Muscle of leg (tissue), 16 donors: ENCODE data around the gene GCSAML. TPM values are rescaled to one million over a fixed set of nuclear protein-coding genes. Genes with fewer than 3 reads are reported as not detected.
A peak's percentile ranks its signal among the peaks of the same experiment; 100 is the strongest.
"Not testable (repeated sequence)": the region's sequence is repeated elsewhere in the genome, so short reads cannot be mapped to it uniquely, and the experiment has no call there.

Experiments
- DNase-seq: peaks from one replicate; pipeline ENCODE4 v3.0.0; 2013
- H3K27ac ChIP-seq: one replicate; pipeline ENCODE4 v1.5.1; 2013; ENCODE audit warnings: mild to moderate bottlenecking, low read length, control low read depth
- H3K27me3 ChIP-seq: one replicate; pipeline ENCODE4 v1.6.1; 2013; ENCODE audit warnings: low read length; ENCODE audit not compliant: control insufficient read depth, insufficient read depth
- H3K36me3 ChIP-seq: one replicate; pipeline ENCODE4 v1.6.1; 2013; ENCODE audit warnings: low read length; ENCODE audit not compliant: control insufficient read depth, insufficient read depth
- H3K4me1 ChIP-seq: one replicate; pipeline ENCODE4 v1.6.1; 2013; ENCODE audit warnings: low read length; ENCODE audit not compliant: control insufficient read depth, insufficient read depth
- H3K4me3 ChIP-seq: one replicate; pipeline ENCODE4 v1.5.1; 2013; ENCODE audit warnings: low read length, control low read depth
- H3K9me3 ChIP-seq: replicated peaks from 2 replicates; pipeline ENCODE4 v1.6.1; 2013; ENCODE audit warnings: low read depth, low read length; ENCODE audit not compliant: control insufficient read depth
- WGBS: methylation state at CpG from one replicate; pipeline ENCODE4 v1.1.5; 2013; ENCODE audit warnings: missing lambda C conversion rate; ENCODE audit not compliant: insufficient coverage; 5-methylcytosine and 5-hydroxymethylcytosine counted together
- long read RNA-seq, 11 donors: transcript quantifications; one replicate each; lab custom pipeline, GENCODE V29; 2026
- polyA plus RNA-seq, 8 donors: library from polyadenylated mRNA; unstranded; fragments of 120-200 nt; gene quantifications; one replicate each; pipeline versions ENCODE4 v1.2.1 to v1.2.3, GENCODE V29; 2013; ENCODE audit warnings: inconsistent platforms in 1 of 8, low replicate concordance in 1 of 8; ENCODE audit not compliant: insufficient read length in 8 of 8, insufficient read depth in 1 of 8
- total RNA-seq: library from RNA; stranded (reverse); fragments of 120-200 nt; gene quantifications from one replicate; pipeline ENCODE4 v1.2.4, GENCODE V29; 2013

The GCSAML gene
- total RNA-seq (0.09 TPM), polyA plus RNA-seq (under 1 TPM; 0.05 to 0.25 (median 0.12) TPM)
- long read RNA-seq, donor 1: 0 reads
- long read RNA-seq, donor 2: 0 reads
- long read RNA-seq, donor 3: 0 reads
- long read RNA-seq, donor 4: 0 reads
- long read RNA-seq, donor 5: 0 reads
- long read RNA-seq, donor 6: 0 reads
- long read RNA-seq, donor 7: 0 reads
- long read RNA-seq, donor 8: 0 reads
- long read RNA-seq, donor 9: 0 reads
- long read RNA-seq, donor 10: 0 reads
- long read RNA-seq, donor 11: 0 reads

DNA sequence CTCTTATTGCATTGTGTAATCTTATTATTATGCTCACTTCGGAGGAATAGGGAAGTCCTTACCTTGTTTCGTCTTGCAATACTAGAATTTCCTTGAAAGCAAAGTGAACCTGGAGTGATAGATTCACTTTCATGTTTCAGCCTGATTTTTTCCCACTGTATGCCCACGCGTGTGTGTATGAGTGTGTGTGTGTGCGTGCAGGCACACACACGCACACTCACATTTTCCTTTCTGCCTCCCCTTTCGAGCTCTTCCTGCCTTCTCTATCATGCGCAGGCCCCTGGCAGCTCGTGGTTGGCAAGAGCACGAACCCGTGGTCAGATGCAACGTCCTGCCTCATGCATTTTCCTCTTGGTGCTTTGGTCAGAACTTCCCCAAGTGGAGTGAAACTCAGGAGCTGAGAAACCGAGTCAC lies at the start of gene GCSAML:
Gene GCSAML (plus strand): TSS at position 366 of the 414 bp plus-strand sequence. CDS start 58 bp downstream, outside the sequence.
- no peaks in the 10 kb centered on the region for H3K36me3 ChIP-seq
- no peaks in the 10 kb centered on the region for H3K4me1 ChIP-seq
- WGBS: 81% methylated on average over 7 of the region's 13 CpGs
- no peak within 1 kb of the TSS for H3K27ac ChIP-seq
- no peak for DNase-seq
- no peaks in the 10 kb centered on the region for H3K27me3 ChIP-seq
- no peak within 1 kb of the TSS for H3K4me3 ChIP-seq
- no peaks in the 10 kb centered on the region for H3K9me3 ChIP-seq

- Histone ChIP-seq H3K4me3 (no peak overlapping the region), H3K9me3 (no peaks in the 10 kb centered on the region), H3K4me1 (no peaks in the 10 kb centered on the region), H3K36me3 (no peaks in the 10 kb centered on the region), H3K27ac (no peak overlapping the region), H3K27me3 (no peaks in the 10 kb centered on the region)
- no peak for DNase-seq
- WGBS: no CpG with 5 or more reads among the region's 3 CpGs
These were observed 48.1 kb upstream of the GCSAML start for GRCh38 chr1:247500865-247501264.

GRCh38 chr1:247506831-247507230 lies 42.1 kb upstream of the GCSAML start:
- no peaks in the 10 kb centered on the region for H3K9me3 ChIP-seq
- H3K4me1 ChIP-seq: no peaks in the 10 kb centered on the region
- H3K27ac ChIP-seq: no peak overlapping the region
- 0% methylated on average over 1 of the region's 3 CpGs for WGBS
- no peaks in the 10 kb centered on the region for H3K27me3 ChIP-seq
- no peak for DNase-seq
- no peak overlapping the region for H3K4me3 ChIP-seq
- no peaks in the 10 kb centered on the region for H3K36me3 ChIP-seq

DNA sequence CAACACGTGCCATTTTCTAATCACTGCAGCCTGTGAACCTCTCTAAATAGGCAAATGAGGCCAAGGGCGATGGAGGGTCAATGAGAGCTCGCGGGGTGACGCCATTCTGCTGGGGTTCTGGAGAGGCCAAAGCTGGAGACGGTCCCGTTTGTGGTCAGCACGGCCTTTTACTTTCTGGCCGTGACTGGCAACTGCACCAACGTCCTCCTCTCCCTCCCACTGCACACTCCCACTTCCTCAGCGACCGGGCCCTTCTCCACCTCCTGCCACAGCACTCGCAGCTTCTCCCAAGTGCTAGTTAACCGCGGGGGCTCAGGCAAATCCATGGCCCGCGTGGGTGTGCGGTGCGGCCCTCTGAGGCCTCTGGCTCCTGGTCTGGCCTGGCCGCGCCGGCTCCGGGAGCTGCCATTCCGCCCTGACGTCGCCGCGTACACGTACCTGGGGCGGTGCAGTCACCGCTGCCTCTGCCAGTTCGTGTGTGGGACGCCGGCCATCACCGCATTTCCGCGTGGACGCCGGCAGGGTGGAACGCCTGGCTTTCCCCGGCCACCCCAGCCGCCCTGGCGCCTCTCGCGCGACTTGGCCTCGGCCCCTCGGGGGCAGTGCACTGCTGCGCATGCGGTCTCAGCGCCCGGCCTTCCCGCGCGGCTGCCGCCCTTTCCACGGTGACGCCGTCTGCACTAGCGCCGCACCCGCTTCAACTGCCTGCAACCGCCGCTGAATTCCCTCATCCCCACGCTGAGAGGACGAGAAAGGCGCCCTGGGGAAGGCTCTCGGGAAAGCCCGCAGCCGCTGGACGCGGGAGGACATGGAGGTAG lies 30.9 kb upstream of the GCSAML start:
- Histone ChIP-seq H3K4me3 (no peak overlapping the region), H3K36me3 (no peaks in the 10 kb centered on the region), H3K27me3 (no peaks in the 10 kb centered on the region), H3K27ac (no peak overlapping the region), H3K9me3 (no peaks in the 10 kb centered on the region), H3K4me1 (no peaks in the 10 kb centered on the region)
- DNase-seq: no peak
- WGBS: 37% methylated on average over 72 of the region's 72 CpGs

- H3K36me3 ChIP-seq: no peaks in the 10 kb centered on the region
- no peak overlapping the region for H3K4me3 ChIP-seq
- no peaks in the 10 kb centered on the region for H3K4me1 ChIP-seq
- H3K27ac ChIP-seq: no peak overlapping the region
- H3K9me3 ChIP-seq: no peaks in the 10 kb centered on the region
- DNase-seq: no peak
- 76% methylated on average over 19 of the region's 19 CpGs for WGBS
- no peaks in the 10 kb centered on the region for H3K27me3 ChIP-seq
These were observed 30.4 kb upstream of the GCSAML start for GRCh38 chr1:247518613-247518891.

GRCh38 chr1:247521886-247522285 lies 27.0 kb upstream of the GCSAML start:
- H3K27ac ChIP-seq, DNase-seq, H3K4me3 ChIP-seq, H3K9me3 ChIP-seq, H3K4me1 ChIP-seq, H3K36me3 ChIP-seq, H3K27me3 ChIP-seq: not testable (repeated sequence)
- 95% methylated on average over 20 of the region's 30 CpGs for WGBS

DNA sequence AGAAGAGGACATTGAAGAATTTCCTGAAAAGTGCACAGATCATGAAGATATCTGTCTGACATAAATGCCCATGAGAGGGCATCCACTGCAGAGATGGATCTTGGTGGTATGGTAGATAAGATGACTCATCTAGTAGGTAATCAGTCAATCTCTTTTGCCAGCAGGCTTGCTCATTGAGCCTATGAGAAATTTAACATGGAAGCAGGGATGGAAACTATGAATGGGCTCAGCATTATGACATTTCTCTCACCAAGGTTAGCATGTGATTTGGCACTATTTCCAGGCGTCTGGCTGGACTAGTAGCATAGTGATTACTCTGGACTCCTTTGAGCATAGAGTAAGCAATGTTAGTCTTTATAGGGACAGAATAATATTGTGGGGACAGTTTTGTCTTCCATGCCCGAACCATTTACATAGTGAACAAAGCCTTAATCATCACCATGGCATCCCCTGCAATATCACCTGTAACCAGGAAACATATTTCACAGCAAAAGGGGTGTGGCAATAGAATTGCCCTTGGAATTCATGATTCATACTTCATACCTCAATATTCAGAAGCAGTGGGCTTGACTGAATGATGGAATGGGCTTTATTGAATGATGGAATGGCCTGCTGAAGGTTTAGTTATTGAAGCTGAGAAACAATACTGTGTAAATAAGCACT lies 20.0 kb upstream of the GCSAML start:
- DNase-seq: no peak
- no CpG with 5 or more reads among the region's 2 CpGs for WGBS
- no peaks in the 10 kb centered on the region for H3K9me3 ChIP-seq

DNA sequence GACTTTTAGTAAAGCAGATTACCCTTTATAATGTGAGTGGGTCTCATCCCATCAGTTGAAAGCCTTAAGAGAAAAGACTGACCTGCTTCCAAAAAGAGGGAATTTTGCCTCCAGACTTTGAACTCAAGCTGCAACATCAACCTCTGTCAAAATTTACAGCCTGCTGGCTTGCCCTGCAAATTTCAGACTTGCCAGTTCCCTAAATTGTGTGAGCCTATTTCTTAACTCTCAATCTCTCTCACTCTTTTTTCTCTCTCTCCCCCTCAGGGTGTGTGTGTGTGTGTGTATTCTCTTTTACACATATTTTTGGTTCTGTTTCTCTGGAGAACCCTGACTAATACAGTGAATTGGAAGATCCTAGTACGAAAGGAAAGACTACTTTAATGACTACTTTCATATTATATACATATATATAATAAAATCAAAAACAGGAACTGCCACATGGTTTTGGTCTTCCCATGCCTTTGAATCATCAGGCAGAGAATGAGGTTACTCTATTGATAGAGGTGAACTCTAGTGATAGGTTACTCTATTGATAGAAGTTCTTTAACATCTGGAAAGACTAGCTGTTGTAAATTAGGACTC lies 19.1 kb upstream of the GCSAML start:
- whole genome bisulfite sequencing: no CpG with 5 or more reads among the region's 1 CpG
- no peaks in the 10 kb centered on the region for H3K36me3 ChIP-seq
- DNase-seq: no peak

More for the DNA sequence above, 20.0 kb upstream of the GCSAML start:
- no peaks in the 10 kb centered on the region for H3K4me1 ChIP-seq
- H3K36me3 ChIP-seq: no peaks in the 10 kb centered on the region
- no peak overlapping the region for H3K27ac ChIP-seq
- H3K4me3 ChIP-seq: no peak overlapping the region
- H3K27me3 ChIP-seq: no peaks in the 10 kb centered on the region

GRCh38 chr1:247530785-247531184 lies 18.1 kb upstream of the GCSAML start:
- peak overlapping the region; percentile 6 for H3K4me3 ChIP-seq
- no peaks in the 10 kb centered on the region for H3K4me1 ChIP-seq
- H3K27ac ChIP-seq: no peak overlapping the region
- H3K27me3 ChIP-seq: no peaks in the 10 kb centered on the region
- no peaks in the 10 kb centered on the region for H3K36me3 ChIP-seq
- WGBS: 24% methylated on average over 33 of the region's 41 CpGs
- H3K9me3 ChIP-seq: no peaks in the 10 kb centered on the region
- peak; percentile 10 for DNase-seq

More for the DNA sequence above, 19.1 kb upstream of the GCSAML start:
- Histone ChIP-seq H3K9me3 (no peaks in the 10 kb centered on the region), H3K27me3 (no peaks in the 10 kb centered on the region), H3K4me1 (no peaks in the 10 kb centered on the region), H3K27ac (no peak overlapping the region), H3K4me3 (no peak overlapping the region)

DNA sequence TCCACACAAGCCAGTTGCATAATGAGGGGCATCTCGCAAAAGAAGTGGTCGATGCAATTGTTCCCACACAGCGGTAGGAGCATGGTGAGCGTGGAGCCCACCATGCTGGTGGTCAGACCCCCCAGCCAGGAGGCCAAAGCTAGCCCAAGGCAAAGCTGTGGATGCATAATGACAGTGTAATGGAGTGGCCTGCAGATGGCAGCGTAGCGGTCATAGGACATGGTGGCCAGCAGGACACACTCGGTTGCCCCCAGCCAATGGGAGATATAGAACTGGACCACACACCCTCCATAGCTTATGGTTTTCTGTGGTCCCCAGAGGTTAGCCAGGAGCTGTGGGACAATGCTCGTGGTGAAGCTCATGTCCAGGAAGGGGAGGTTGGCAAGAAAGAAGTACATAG lies 17.0 kb upstream of the GCSAML start:
- H3K27ac ChIP-seq: no peak overlapping the region
- no peaks in the 10 kb centered on the region for H3K36me3 ChIP-seq
- no peak for DNase-seq
- WGBS: 98% methylated on average over 5 of the region's 8 CpGs
- no peaks in the 10 kb centered on the region for H3K9me3 ChIP-seq
- H3K4me1 ChIP-seq: no peaks in the 10 kb centered on the region
- H3K27me3 ChIP-seq: no peaks in the 10 kb centered on the region
- H3K4me3 ChIP-seq: no peak overlapping the region
